ENCODE results near the gene ZPLD1. TPM values are rescaled to one million over a fixed set of nuclear protein-coding genes. Genes with fewer than 3 reads are reported as not detected.

ZPLD1 gene
- not detected for total RNA-seq

DNA sequence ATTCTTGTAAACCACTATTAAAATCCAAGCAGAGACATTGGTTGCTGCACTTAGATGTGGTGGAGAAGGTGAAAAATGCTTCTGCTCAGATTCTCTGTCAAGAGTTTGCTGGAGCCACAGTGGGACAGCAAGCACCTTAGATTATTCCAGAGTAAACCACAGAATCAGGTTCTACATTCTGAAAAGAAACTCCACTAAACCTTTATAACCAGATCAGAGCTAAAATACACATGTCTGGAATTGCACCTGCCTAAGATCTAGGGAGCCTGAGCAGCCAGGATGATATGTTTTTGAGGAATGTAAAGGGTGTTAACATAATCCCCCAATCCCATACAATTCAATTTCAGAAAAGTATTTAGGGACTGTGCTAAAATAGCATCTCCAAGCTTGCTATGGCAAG, at the start of gene ZPLD1:
TSS of gene ZPLD1 (plus strand) at position 301 of the 400 bp plus-strand sequence. CDS start 3,473 bp downstream, outside the sequence.

